Subcutaneous abdominal adipose tissue (tissue), 5 donors: Measurements from ENCODE around the gene PRMT1.

Experiments
- H3K27ac ChIP-seq: one replicate; pipeline ENCODE4 v1.7.0; 2013; ENCODE audit warnings: low read depth, mild to moderate bottlenecking, inconsistent platforms, low read length, moderate library complexity
- H3K27me3 ChIP-seq, 5 donors: one replicate each; pipeline ENCODE4 v1.7.0; 2013; ENCODE audit warnings: low read length in 5 of 5, inconsistent platforms in 1 of 5; ENCODE audit not compliant: control insufficient read depth in 5 of 5, insufficient read depth in 4 of 5
- H3K36me3 ChIP-seq, 5 donors: one replicate each; pipeline ENCODE4 v1.7.0; 2013; ENCODE audit warnings: low read length in 5 of 5; ENCODE audit not compliant: control insufficient read depth in 5 of 5, insufficient read depth in 5 of 5
- H3K4me1 ChIP-seq, 5 donors: one replicate each; pipeline ENCODE4 v1.7.0; 2013; ENCODE audit warnings: low read length in 5 of 5, mild to moderate bottlenecking in 3 of 5, moderate library complexity in 1 of 5; ENCODE audit not compliant: control insufficient read depth in 5 of 5, insufficient read depth in 5 of 5
- H3K4me3 ChIP-seq, 5 donors: one replicate each; pipeline ENCODE4 v1.7.0; 2013; ENCODE audit warnings: low read length in 5 of 5, low read depth in 1 of 5
- H3K9ac ChIP-seq, 5 donors: one replicate each; pipeline ENCODE4 v1.7.0; 2013; ENCODE audit warnings: low read length in 5 of 5, mild to moderate bottlenecking in 4 of 5, moderate library complexity in 3 of 5
- H3K9me3 ChIP-seq, 5 donors: one replicate each; pipeline ENCODE4 v1.7.0; 2013; ENCODE audit warnings: low read length in 5 of 5; ENCODE audit not compliant: control insufficient read depth in 5 of 5
- donor health status: healthy.
- donor health status: healthy.
- donor health status: healthy.
- donor health status: healthy.
- donor health status: healthy.

The PRMT1 gene

DNA sequence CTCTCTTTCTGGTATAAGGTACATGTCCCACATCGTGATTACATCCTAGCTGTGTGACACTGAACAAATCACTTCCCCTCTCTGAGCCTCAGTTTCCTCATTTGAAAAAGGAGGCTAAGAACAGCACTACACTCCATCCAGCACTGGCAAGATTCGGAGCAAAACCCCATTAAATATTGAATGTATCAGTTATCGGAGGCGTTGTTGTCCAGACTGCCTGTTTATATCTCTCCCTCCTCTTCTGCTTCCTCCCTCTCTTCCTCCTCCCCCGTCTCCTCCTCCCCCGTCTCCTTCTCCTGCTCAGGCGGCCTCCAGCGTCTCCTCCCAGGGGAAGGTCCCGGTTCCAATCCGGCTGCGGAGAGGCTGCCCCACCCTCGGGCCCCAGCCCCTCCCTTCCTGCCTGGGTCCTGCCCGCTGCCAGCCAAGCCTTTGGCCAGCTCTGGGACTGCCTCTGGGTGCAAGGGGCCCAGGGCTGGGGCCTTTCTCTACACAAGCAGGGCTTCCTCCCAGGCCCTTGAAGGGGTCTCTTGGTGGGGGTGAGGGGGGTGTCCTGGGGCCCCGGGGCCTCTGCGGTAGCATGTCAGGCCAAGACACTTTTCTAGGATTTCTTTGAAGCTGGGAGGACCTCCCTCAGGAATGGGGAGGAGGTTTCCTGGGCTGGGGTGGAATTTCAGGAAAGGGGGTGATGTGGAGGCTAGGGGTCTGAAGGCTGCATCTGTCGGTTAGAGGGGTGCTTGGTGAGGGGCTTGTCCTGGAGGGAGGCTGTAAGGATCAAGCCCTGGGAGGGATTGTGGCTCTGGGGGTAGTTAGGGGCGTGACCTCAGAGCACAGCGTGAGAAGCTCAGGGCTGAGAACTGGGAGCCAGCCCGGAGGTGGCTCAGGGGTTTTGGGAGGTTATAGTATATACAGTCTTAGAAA is 39.0 kb upstream of the PRMT1 start:
- Histone ChIP-seq H3K9ac (peak overlapping the region; percentile 55 to 75 (median 65)), H3K27ac (peak overlapping the region; percentile 100), H3K4me3 (peak overlapping the region; percentile 55 to 89 (median 84)), H3K36me3 (peaks cover 0 to 20% (median 17%) of the 10 kb centered on the region in 5 donors), H3K4me1 (peaks cover 17 to 60% (median 49%) of the 10 kb centered on the region in 5 donors), H3K27me3 (peaks cover 0 to 5% (median 0%) of the 10 kb centered on the region in 5 donors), H3K9me3 (no peaks in the 10 kb centered on the region)

DNA sequence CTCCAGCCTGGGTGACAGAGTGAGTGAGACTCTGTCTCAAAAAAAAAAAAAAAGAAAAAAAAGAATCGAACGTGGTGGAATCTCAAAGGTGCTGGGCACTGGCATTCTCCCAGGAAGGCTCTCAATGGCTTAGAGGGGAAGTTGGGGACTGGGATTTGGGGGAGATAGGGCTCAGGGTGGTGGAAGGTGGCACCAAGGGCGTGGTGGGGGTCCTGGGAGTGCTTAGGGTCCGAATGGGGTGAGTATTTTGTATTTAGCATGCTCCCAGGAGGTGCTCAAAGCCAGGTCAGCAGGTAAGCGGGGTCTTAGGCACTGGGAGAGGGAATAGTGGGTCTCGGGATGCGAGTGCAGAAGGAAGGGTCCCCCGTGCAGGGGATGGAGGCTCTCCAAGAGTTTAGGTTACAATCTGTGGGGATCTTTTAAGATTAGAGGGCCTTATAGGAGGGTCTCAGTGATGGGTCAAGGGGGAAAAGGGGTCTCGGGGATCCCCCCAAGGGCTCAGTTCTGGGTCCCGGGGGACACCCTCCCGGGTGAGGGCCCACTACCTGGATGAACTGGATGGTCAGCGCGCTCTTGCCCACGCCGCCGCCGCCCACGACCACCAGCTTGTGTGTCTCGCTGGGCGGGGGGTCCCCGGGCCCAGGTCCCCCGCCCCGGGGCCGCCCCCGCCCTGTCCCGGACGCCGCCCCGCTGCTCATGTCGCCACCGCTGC is 37.5 kb upstream of the PRMT1 start:
- Histone ChIP-seq H3K27ac (peak overlapping the region; percentile 100), H3K4me3 (peak overlapping the region; percentile 77 to 89 (median 85)), H3K36me3 (peaks cover 0 to 20% (median 17%) of the 10 kb centered on the region in 5 donors), H3K27me3 (peaks cover 0 to 5% (median 0%) of the 10 kb centered on the region in 5 donors), H3K9me3 (no peaks in the 10 kb centered on the region), H3K9ac (peak overlapping the region in 4 of 5 donors; percentile 77 to 93 (median 86)), H3K4me1 (peaks cover 17 to 69% (median 60%) of the 10 kb centered on the region in 5 donors)

DNA sequence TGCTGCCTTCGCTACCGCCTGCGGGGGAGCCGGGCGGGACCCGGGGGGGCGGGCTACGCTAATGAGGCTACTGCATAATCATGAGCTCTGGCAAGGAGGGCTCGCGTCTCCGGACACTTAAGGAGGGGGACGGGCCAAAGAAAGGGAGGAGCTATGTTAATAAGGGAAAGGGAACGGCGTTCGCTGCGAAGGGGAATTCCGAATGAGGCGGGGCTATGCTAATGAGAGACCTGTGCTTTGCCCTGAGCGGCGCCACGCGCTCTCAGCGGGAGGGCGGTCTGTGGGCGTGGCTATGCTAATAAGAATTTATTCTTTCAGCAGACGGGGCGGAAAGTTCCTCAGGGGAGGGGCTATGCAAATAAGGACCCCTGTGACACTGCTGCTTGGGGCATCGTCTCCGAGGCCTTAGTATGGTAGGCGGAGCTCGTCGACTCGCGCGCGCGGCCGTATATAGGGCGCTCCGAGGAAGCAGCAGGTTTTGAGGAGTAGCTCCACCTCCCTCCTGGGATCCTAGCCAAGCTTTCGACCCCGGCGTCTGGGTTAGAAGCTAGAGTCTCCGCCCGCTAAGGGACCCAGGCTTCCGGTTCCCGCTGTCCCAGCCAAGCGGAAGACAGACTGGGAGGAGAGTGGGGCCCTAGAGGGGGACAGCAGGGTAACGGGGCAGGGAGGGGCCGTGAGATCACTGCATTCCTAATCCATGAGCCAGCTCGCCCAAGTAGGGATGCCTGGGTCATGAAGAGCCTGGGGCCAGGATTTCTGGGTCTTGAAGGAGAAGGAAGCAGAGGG is 36.8 kb upstream of the PRMT1 start, which contains the start of gene RRAS:
Gene RRAS, minus strand, starts transcription at position 31 of the 786 bp plus-strand sequence. CDS start 45 bp downstream, outside the sequence.
- H3K4me1 ChIP-seq, result peaks cover 17 to 75% (median 66%) of the 10 kb centered on the region in 5 donors

DNA sequence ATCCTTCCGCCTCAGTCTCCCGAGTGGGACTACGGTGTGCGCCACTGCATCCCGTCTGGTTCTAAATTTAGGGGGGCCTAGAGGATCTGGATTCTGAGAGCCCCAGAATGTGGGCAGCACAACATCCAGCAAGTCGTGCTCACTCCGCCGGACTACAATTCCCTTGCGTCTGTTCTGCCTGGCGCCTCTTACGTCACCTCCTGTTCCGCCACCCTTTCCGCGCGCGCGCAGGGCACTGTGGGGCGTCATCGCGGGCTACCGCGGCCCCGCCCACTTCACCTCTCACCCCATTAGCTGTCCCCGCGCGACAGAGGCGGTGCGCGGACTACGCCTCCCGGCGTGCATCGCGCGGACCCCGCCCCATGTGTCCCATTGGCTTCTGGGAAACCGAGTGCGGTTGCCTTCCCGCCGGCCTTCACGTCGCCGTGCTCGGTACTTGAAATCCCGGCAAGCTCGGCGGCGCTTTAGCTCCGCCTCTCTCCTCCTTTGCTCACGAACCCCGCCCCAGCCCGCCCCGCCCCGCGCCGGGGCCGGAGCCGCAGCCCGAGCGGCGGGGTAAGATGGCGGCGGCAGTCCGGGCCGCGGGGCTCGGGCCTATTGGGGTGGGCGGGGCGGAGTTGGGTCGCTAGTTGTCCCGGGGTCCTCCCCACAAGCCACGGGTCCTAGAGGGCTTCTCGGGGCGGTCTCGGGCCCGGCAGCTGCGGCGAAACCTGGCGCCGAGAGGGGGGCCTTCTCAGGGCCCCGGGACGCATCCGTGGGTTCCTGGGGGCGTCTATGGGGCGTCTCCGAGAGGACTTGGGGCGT is 35.2 kb upstream of the PRMT1 start, which contains the start of gene SCAF1:
Gene SCAF1, plus strand, starts transcription at position 522 of the 804 bp plus-strand sequence. CDS start 2,818 bp downstream, outside the sequence.
- Histone ChIP-seq H3K27me3 (peaks cover 0 to 5% (median 0%) of the 10 kb centered on the region in 5 donors), H3K27ac (peak within 1 kb of the TSS; percentile 100), H3K36me3 (peaks cover 0 to 21% (median 17%) of the 10 kb centered on the region in 5 donors), H3K4me3 (peak within 1 kb of the TSS; percentile 89 to 99 (median 95)), H3K4me1 (peaks cover 17 to 70% (median 65%) of the 10 kb centered on the region in 5 donors), H3K9ac (peak within 1 kb of the TSS; percentile 98 to 100 (median 100)), H3K9me3 (no peaks in the 10 kb centered on the region)

More for the DNA sequence above, 36.8 kb upstream of the PRMT1 start, which contains the start of gene RRAS:
- H3K27ac ChIP-seq, result peak within 1 kb of the TSS; percentile 100
- H3K9ac ChIP-seq, result peak within 1 kb of the TSS; percentile 94 to 100 (median 98)
- H3K27me3 ChIP-seq, result peaks cover 0 to 5% (median 0%) of the 10 kb centered on the region in 5 donors
- no peaks in the 10 kb centered on the region for H3K9me3 ChIP-seq
- H3K36me3 ChIP-seq, result peaks cover 0 to 19% (median 16%) of the 10 kb centered on the region in 5 donors
- peak within 1 kb of the TSS; percentile 77 to 89 (median 85) for H3K4me3 ChIP-seq

DNA sequence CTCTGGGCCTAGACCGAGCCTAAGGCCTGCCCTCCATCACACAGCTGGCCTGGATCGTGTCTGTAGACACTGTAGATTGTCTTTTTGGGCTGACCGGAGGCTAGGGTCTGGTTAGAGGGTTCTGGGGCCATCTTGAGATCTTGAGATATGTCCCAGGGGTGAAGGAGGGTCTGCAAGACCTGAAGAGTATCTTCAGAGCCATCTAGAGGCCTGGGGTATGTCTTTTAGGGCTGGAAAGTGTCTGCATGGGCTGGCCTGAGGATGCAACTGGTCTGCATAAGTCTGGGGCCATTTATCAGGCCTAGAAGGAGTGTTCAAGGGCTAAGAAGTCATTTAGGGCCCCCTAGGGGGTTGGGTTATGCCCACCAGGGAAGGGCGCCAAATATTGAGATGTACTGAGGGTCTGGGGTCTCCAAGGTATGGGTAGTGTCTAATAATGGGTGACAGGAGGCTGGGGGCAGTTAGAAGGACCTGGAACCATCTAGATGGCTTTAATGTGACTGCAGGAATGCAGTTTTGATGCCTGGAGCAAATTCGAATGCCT is 34.5 kb upstream of the PRMT1 start:
- Histone ChIP-seq H3K27me3 (peaks cover 0 to 5% (median 0%) of the 10 kb centered on the region in 5 donors), H3K36me3 (peaks cover 0 to 26% (median 24%) of the 10 kb centered on the region in 5 donors), H3K27ac (peak overlapping the region; percentile 91), H3K9ac (peak overlapping the region; percentile 98 to 100 (median 100)), H3K4me1 (peaks cover 17 to 67% (median 62%) of the 10 kb centered on the region in 5 donors), H3K9me3 (no peaks in the 10 kb centered on the region), H3K4me3 (peak overlapping the region; percentile 89 to 99 (median 95))

DNA sequence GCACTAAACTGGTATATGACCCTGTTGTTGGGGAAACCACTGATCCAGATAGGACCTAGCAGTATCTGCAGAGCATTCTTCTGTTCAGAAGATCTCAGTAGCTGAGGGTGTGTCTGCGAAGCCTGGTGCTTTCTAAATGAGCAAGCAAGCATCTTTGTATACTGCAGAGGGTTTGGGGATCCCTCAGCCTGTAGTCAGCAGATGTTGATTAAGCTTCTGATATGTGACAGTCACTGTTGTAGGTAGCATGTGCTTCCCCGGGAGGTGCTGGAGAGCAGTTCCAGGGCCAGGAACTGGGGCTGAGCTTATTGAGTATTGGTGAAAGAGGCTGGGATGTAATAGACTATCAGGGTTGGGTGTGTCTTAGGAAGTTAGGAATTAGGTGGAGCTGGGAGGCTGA is 33.6 kb upstream of the PRMT1 start:
- H3K27ac ChIP-seq, result no peak overlapping the region
- peaks cover 15 to 58% (median 53%) of the 10 kb centered on the region in 5 donors for H3K4me1 ChIP-seq
- peak overlapping the region in 3 of 5 donors; percentile 0 to 23 (median 14) for H3K4me3 ChIP-seq
- H3K36me3 ChIP-seq, result peaks cover 0 to 33% (median 29%) of the 10 kb centered on the region in 5 donors
- H3K27me3 ChIP-seq, result peaks cover 0 to 5% (median 0%) of the 10 kb centered on the region in 5 donors
- no peaks in the 10 kb centered on the region for H3K9me3 ChIP-seq
- peak overlapping the region in 3 of 5 donors; percentile 100 for H3K9ac ChIP-seq

DNA sequence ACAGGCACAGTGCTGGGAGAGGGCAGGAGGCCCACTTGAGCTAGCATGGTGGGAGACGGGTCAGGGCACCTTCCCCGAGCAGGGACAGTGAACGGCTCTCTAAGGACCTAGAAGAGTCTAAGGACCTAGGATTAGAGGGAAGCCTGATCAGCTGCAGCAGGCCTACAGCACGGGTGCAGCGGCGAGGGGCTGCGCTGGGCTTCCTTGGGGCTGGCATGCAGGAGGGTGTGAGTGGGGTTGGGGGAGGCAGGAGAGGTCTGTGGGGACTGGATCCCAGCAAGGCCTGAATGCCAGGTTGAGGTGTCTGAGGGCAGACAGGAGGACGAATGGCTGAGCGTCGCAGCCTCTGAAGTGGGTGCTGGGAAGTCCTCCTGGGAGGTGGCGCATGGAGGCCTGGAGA is 31.5 kb upstream of the PRMT1 start:
- Histone ChIP-seq H3K9me3 (no peaks in the 10 kb centered on the region), H3K36me3 (peaks cover 0 to 51% (median 44%) of the 10 kb centered on the region in 5 donors), H3K27ac (no peak overlapping the region), H3K27me3 (no peaks in the 10 kb centered on the region), H3K4me3 (no peak overlapping the region), H3K9ac (no peak overlapping the region), H3K4me1 (peaks cover 6 to 45% (median 40%) of the 10 kb centered on the region in 5 donors)

DNA sequence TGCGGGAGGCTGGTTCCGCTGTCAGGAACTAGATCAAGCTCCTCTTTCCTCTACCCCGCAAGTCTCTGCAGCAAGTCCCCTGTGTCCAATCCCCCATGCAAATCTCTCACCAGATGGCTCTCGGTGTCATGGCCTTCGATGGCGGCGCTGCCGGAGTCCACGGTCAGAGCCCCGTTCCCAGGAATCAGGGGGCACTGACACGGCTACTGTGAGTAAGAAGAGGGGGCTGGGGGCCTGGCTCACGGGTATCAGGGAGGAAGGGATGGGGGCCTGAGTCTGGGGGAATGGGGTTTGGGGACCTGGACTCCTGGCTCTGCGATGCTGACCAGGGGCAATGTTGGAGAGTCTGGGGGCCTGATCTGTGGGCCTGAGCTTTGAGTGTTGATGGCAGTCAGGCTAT is 31.1 kb upstream of the PRMT1 start:
- Histone ChIP-seq H3K9ac (no peak overlapping the region), H3K27me3 (no peaks in the 10 kb centered on the region), H3K4me3 (no peak overlapping the region), H3K9me3 (no peaks in the 10 kb centered on the region), H3K4me1 (peaks cover 4 to 41% (median 36%) of the 10 kb centered on the region in 5 donors), H3K36me3 (peaks cover 0 to 53% (median 46%) of the 10 kb centered on the region in 5 donors), H3K27ac (no peak overlapping the region)
